ENCODE data around the gene SETDB1.

GRCh38 chr1:150968491-150968890 is 42.3 kb downstream of the SETDB1 start:
- no peak for TF ChIP-seq EZH2 (IDR thresholded peaks at IDR 0.05)
- TF ChIP-seq CTCF (IDR thresholded peaks at IDR 0.05): no peak
- TF ChIP-seq EZH2phosphoT487 (IDR thresholded peaks at IDR 0.05): no peak

All from neural progenitor cell (in vitro differentiated cells).